ENCODE measurements around the gene BBOX1. TPM values are rescaled to one million over a fixed set of nuclear protein-coding genes. Genes with fewer than 3 reads are reported as not detected.

The BBOX1 gene
- polyA plus RNA-seq, 3 donors, result not detected

- TF ChIP-seq, protein P1, sequence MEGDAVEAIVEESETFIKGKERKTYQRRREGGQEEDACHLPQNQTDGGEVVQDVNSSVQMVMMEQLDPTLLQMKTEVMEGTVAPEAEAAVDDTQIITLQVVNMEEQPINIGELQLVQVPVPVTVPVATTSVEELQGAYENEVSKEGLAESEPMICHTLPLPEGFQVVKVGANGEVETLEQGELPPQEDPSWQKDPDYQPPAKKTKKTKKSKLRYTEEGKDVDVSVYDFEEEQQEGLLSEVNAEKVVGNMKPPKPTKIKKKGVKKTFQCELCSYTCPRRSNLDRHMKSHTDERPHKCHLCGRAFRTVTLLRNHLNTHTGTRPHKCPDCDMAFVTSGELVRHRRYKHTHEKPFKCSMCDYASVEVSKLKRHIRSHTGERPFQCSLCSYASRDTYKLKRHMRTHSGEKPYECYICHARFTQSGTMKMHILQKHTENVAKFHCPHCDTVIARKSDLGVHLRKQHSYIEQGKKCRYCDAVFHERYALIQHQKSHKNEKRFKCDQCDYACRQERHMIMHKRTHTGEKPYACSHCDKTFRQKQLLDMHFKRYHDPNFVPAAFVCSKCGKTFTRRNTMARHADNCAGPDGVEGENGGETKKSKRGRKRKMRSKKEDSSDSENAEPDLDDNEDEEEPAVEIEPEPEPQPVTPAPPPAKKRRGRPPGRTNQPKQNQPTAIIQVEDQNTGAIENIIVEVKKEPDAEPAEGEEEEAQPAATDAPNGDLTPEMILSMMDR (IDR thresholded peaks at IDR 0.05), result no peak
- Mint-ChIP-seq H3K27ac (no peak overlapping the region), H3K27me3 (ENCODE audit: low read depth in 3 of 3) (peaks cover 0 to 3% (median 0%) of the 10 kb centered on the region in 3 donors), H3K36me3 (no peaks in the 10 kb centered on the region), H3K4me1 (no peaks in the 10 kb centered on the region), H3K9me3 (peaks cover under 1 to 8% (median 4%) of the 10 kb centered on the region in 7 donors), H3K4me3 (no peak overlapping the region)
- DNase-seq, result no peak
- Histone ChIP-seq H2AFZ (ENCODE audit: insufficient read depth, low read depth, low read length, poor library complexity, severe bottlenecking) (no peak overlapping the region), H3K36me3 (replicated peaks in 1 of 2; ENCODE audit: control insufficient read depth in 1 of 2, insufficient read depth in 2 of 2, low read length in 2 of 2) (no peaks in the 10 kb centered on the region), H4K20me1 (ENCODE audit: insufficient read depth, low read length) (no peaks in the 10 kb centered on the region), H3K79me2 (ENCODE audit: insufficient read depth, low read length) (no peaks in the 10 kb centered on the region), H3K9me3 (replicated peaks in 1 of 2; ENCODE audit: control insufficient read depth in 1 of 2, insufficient read depth in 1 of 2, low read length in 2 of 2) (peaks cover 0 to 15% of the 10 kb centered on the region in 2 donors), H3K27me3 (ENCODE audit: control insufficient read depth in 2 of 2, insufficient read depth in 2 of 2, low read length in 2 of 2) (no peaks in the 10 kb centered on the region), H3K4me2 (replicated peaks; ENCODE audit: extremely low read depth, low read length, poor library complexity, severe bottlenecking) (no peak overlapping the region), H3K4me3 (replicated peaks in 1 of 3; ENCODE audit: low read depth in 2 of 3, low read length in 3 of 3) (no peak overlapping the region), H3K27ac (ENCODE audit: low read depth in 1 of 2, low read length in 2 of 2) (no peak overlapping the region), H3K4me1 (ENCODE audit: control insufficient read depth in 1 of 2, insufficient read depth in 2 of 2, low read length in 2 of 2) (no peaks in the 10 kb centered on the region), H3K9ac (ENCODE audit: insufficient read depth, low read length, poor library complexity, severe bottlenecking) (no peak overlapping the region)
- intact Hi-C loops (cut with micrococcal nuclease), result no loop called here
- WGBS (ENCODE audit: insufficient coverage), result no CpG with 5 or more reads among the region's 1 CpG
Measured at GRCh38 chr11:27095887-27096286, 55.3 kb downstream of the BBOX1 start.

GRCh38 chr11:27097551-27097950, 56.9 kb downstream of the BBOX1 start:
- intact Hi-C loops (cut with micrococcal nuclease), result no loop called here
- no peak overlapping the region for H3K27ac Mint-ChIP-seq
- H3K27me3 ChIP-seq (ENCODE audit: control insufficient read depth in 2 of 2, insufficient read depth in 2 of 2, low read length in 2 of 2), result no peaks in the 10 kb centered on the region
- no peaks in the 10 kb centered on the region for H3K36me3 ChIP-seq (replicated peaks in 1 of 2; ENCODE audit: control insufficient read depth in 1 of 2, insufficient read depth in 2 of 2, low read length in 2 of 2)
- H3K4me2 ChIP-seq (replicated peaks; ENCODE audit: extremely low read depth, low read length, poor library complexity, severe bottlenecking), result no peak overlapping the region
- H4K20me1 ChIP-seq (ENCODE audit: insufficient read depth, low read length), result no peaks in the 10 kb centered on the region
- no peak overlapping the region for H3K4me3 Mint-ChIP-seq
- H3K79me2 ChIP-seq (ENCODE audit: insufficient read depth, low read length), result no peaks in the 10 kb centered on the region
- H3K27ac ChIP-seq (ENCODE audit: low read depth in 1 of 2, low read length in 2 of 2), result no peak overlapping the region
- WGBS (ENCODE audit: insufficient coverage), result no CpG with 5 or more reads among the region's 4 CpGs
- H2AFZ ChIP-seq (ENCODE audit: insufficient read depth, low read depth, low read length, poor library complexity, severe bottlenecking), result no peak overlapping the region
- H3K9ac ChIP-seq (ENCODE audit: insufficient read depth, low read length, poor library complexity, severe bottlenecking), result no peak overlapping the region
- no peaks in the 10 kb centered on the region for H3K4me1 ChIP-seq (ENCODE audit: control insufficient read depth in 1 of 2, insufficient read depth in 2 of 2, low read length in 2 of 2)
- TF ChIP-seq, protein P1 (IDR thresholded peaks at IDR 0.05), result no peak
- peaks cover 0 to 7% (median 2%) of the 10 kb centered on the region in 7 donors for H3K9me3 Mint-ChIP-seq
- DNase-seq, result no peak
- H3K9me3 ChIP-seq (replicated peaks in 1 of 2; ENCODE audit: control insufficient read depth in 1 of 2, insufficient read depth in 1 of 2, low read length in 2 of 2), result no peaks in the 10 kb centered on the region
- no peaks in the 10 kb centered on the region for H3K36me3 Mint-ChIP-seq
- H3K4me3 ChIP-seq (replicated peaks in 1 of 3; ENCODE audit: low read depth in 2 of 3, low read length in 3 of 3), result no peak overlapping the region
- H3K27me3 Mint-ChIP-seq (ENCODE audit: low read depth in 3 of 3), result peaks cover 0 to 3% (median 3%) of the 10 kb centered on the region in 3 donors
- H3K4me1 Mint-ChIP-seq, result no peaks in the 10 kb centered on the region

Measured in CD14-positive monocyte (primary cell).